ENCODE measurements around the gene INSYN2B.

DNA sequence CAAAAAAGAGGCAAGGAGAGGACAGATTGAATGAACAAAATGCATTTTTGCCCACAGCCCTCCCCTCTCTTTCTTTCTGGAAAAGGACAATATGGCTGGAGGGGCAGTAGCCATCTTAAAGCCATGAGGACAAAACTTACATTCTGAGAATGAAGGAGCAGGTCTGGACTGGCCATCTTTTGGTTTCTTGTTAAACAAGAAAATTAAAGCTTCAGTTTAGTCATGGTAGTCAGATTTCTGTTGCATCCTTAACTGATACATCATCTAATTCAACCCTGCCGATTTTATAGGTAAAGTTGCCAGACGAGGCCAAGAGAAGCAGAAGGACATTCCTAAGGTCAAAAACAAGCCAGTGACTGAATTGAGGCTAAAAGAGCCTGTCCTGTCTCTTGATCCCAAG lies 31.5 kb upstream of the INSYN2B start:
- TF ChIP-seq ZNF121 (CRISPR knock-in tag; IDR thresholded peaks at IDR 0.05) (no peak), FOXJ3 (CRISPR knock-in tag; IDR thresholded peaks at IDR 0.05; ENCODE audit: borderline replicate concordance) (no peak), ZNF138 (CRISPR knock-in tag; conservative IDR thresholded peaks at IDR 0.05) (no peak), CTCF (IDR thresholded peaks at IDR 0.05) (no peak), TP53 (CRISPR knock-in tag; IDR thresholded peaks at IDR 0.05) (no peak)
- TF ChIP-seq, protein P1, sequence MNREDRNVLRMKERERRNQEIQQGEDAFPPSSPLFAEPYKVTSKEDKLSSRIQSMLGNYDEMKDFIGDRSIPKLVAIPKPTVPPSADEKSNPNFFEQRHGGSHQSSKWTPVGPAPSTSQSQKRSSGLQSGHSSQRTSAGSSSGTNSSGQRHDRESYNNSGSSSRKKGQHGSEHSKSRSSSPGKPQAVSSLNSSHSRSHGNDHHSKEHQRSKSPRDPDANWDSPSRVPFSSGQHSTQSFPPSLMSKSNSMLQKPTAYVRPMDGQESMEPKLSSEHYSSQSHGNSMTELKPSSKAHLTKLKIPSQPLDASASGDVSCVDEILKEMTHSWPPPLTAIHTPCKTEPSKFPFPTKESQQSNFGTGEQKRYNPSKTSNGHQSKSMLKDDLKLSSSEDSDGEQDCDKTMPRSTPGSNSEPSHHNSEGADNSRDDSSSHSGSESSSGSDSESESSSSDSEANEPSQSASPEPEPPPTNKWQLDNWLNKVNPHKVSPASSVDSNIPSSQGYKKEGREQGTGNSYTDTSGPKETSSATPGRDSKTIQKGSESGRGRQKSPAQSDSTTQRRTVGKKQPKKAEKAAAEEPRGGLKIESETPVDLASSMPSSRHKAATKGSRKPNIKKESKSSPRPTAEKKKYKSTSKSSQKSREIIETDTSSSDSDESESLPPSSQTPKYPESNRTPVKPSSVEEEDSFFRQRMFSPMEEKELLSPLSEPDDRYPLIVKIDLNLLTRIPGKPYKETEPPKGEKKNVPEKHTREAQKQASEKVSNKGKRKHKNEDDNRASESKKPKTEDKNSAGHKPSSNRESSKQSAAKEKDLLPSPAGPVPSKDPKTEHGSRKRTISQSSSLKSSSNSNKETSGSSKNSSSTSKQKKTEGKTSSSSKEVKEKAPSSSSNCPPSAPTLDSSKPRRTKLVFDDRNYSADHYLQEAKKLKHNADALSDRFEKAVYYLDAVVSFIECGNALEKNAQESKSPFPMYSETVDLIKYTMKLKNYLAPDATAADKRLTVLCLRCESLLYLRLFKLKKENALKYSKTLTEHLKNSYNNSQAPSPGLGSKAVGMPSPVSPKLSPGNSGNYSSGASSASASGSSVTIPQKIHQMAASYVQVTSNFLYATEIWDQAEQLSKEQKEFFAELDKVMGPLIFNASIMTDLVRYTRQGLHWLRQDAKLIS (CRISPR knock-in tag; IDR thresholded peaks at IDR 0.05; ENCODE audit: borderline replicate concordance) = no peak

Data from WTC11 (cell line).